Measurements from ENCODE around the gene SORCS3. TPM values are rescaled to one million over a fixed set of nuclear protein-coding genes. Genes with fewer than 3 reads are reported as not detected.

SORCS3 gene
- total RNA-seq, 1 experiment from 2014 or later: 0.04 TPM

- no peaks in the 10 kb centered on the region for H3K9me3 Mint-ChIP-seq
- H3K23ac ChIP-seq (ENCODE audit: insufficient read length, low read depth, low read length): no peak overlapping the region
- no peak overlapping the region for H2BK15ac ChIP-seq (ENCODE audit: low read depth, low read length)
- no peak overlapping the region for H3K4me2 ChIP-seq (ENCODE audit: insufficient read depth, insufficient read length, low read length)
- H3K79me2 ChIP-seq (ENCODE audit: insufficient read depth, low read length): no peaks in the 10 kb centered on the region
- H3K4me1 ChIP-seq (ENCODE audit: insufficient read depth, low read length): no peaks in the 10 kb centered on the region
- H4K8ac ChIP-seq (replicated peaks; ENCODE audit: insufficient read length, low read depth, low read length): no peak overlapping the region
- H2BK5ac ChIP-seq (ENCODE audit: insufficient read length, low read length): no peak overlapping the region
- H3K27ac ChIP-seq (ENCODE audit: insufficient read length, low read depth, low read length): no peak overlapping the region
- H3K36me3 Mint-ChIP-seq (ENCODE audit: insufficient read depth in 1 of 3, low read depth in 3 of 3): no peaks in the 10 kb centered on the region
- H3K14ac ChIP-seq (ENCODE audit: insufficient read depth, low read length): no peak overlapping the region
- no peak overlapping the region for H3K9ac ChIP-seq (ENCODE audit: extremely low read depth, insufficient read length, low read length)
- no peaks in the 10 kb centered on the region for H3K79me1 ChIP-seq (ENCODE audit: insufficient read depth, low read depth, low read length, poor library complexity, severe bottlenecking)
- no peak for DNase-seq
- H2BK12ac ChIP-seq (ENCODE audit: insufficient read length, low read depth, low read length): no peak overlapping the region
- no peak overlapping the region for H3K4ac ChIP-seq (ENCODE audit: low read depth, low read length)
- no peak overlapping the region for H2BK120ac ChIP-seq (ENCODE audit: low read depth, low read length, poor library complexity, severe bottlenecking)
- H4K20me1 ChIP-seq (ENCODE audit: control insufficient read depth, insufficient read depth, insufficient read length): no peaks in the 10 kb centered on the region
- TF ChIP-seq CTCF (conservative IDR thresholded peaks at IDR 0.05): no peak
- no peak overlapping the region for H4K91ac ChIP-seq (ENCODE audit: insufficient read length, low read depth, low read length)
- no peak overlapping the region for H4K5ac ChIP-seq (ENCODE audit: insufficient read length, low read depth, low read length)
- no peaks in the 10 kb centered on the region for H3K9me3 ChIP-seq (ENCODE audit: control insufficient read depth, low read depth, low read length)
- no peaks in the 10 kb centered on the region for H3K27me3 Mint-ChIP-seq (ENCODE audit: low read depth)
- WGBS (ENCODE audit: extremely low coverage, insufficient read length, low lambda C conversion rate): no CpG with 5 or more reads among the region's 1 CpG
- no peak overlapping the region for H3K18ac ChIP-seq (ENCODE audit: insufficient read length, low read depth, low read length)
- no peak overlapping the region for H2BK20ac ChIP-seq (ENCODE audit: low read depth, low read length, poor library complexity, severe bottlenecking)
- H3K27me3 ChIP-seq (ENCODE audit: insufficient read depth, low read length): no peaks in the 10 kb centered on the region
- no peak overlapping the region for H3K56ac ChIP-seq (ENCODE audit: insufficient read length, low read depth, low read length)
- H2AFZ ChIP-seq (ENCODE audit: low read length): no peak overlapping the region
- H3T11ph ChIP-seq (ENCODE audit: low read length): no peak overlapping the region
- no peak overlapping the region for H3K27ac Mint-ChIP-seq
- H3K4me3 Mint-ChIP-seq: no peak overlapping the region
- H3K23me2 ChIP-seq (ENCODE audit: insufficient read length, low read depth, low read length, poor library complexity, severe bottlenecking): no peaks in the 10 kb centered on the region
- H3K4me1 Mint-ChIP-seq: no peaks in the 10 kb centered on the region
- no peak overlapping the region for H2AK5ac ChIP-seq (ENCODE audit: insufficient read length, low read length)
Measured at GRCh38 chr10:105041956-105042355, 400.9 kb downstream of the SORCS3 start.

All from H9 (cell line).